Osteoblast (primary cell): Measurements from ENCODE around the gene CYSTM1. TPM values are rescaled to one million over a fixed set of nuclear protein-coding genes. Genes with fewer than 3 reads are reported as not detected.
A peak's percentile ranks its signal among the peaks of the same experiment; 100 is the strongest.

Experiments used
- DNase-seq: peaks from one replicate; pipeline ENCODE4 v3.0.0; 2011; ENCODE audit warnings: low spot score, mixed read lengths; ENCODE audit not compliant: insufficient read length; ENCODE audit errors: missing footprints
- H2AFZ ChIP-seq: 2 replicates; pipeline ENCODE4 v1.6.0; 2011; ENCODE audit warnings: mild to moderate bottlenecking, low read length
- H3K27ac ChIP-seq: 2 replicates; pipeline ENCODE4 v1.5.1; 2011; ENCODE audit warnings: mild to moderate bottlenecking, low read depth, low read length, moderate library complexity
- H3K27me3 ChIP-seq: 2 replicates; pipeline ENCODE4 v1.6.0; 2012; ENCODE audit warnings: mild to moderate bottlenecking, control low read depth, inconsistent platforms, low read length, moderate library complexity; ENCODE audit not compliant: insufficient read depth
- H3K36me3 ChIP-seq: 2 replicates; pipeline ENCODE4 v1.5.1; 2011; ENCODE audit warnings: mild to moderate bottlenecking, low read length, control low read depth, moderate library complexity; ENCODE audit not compliant: insufficient read depth
- H3K4me1 ChIP-seq: 2 replicates; pipeline ENCODE4 v1.5.1; 2011; ENCODE audit warnings: mild to moderate bottlenecking, low read length, control low read depth, moderate library complexity; ENCODE audit not compliant: insufficient read depth
- H3K4me2 ChIP-seq: 2 replicates; pipeline ENCODE4 v1.6.0; 2011; ENCODE audit warnings: mild to moderate bottlenecking, low read length; ENCODE audit not compliant: insufficient read depth
- H3K4me3 ChIP-seq: fragments of 200-600 bp; sonication (generic); 3 replicates; pipeline ENCODE4 v1.5.1; 2012; ENCODE audit warnings: mild to moderate bottlenecking, low read length, inconsistent platforms; ENCODE audit not compliant: insufficient read depth
- H3K79me2 ChIP-seq: 2 replicates; pipeline ENCODE4 v1.6.0; 2012; ENCODE audit warnings: mild to moderate bottlenecking, low read length, control low read depth, inconsistent platforms; ENCODE audit not compliant: insufficient read depth
- H3K9me3 ChIP-seq: 2 replicates; pipeline ENCODE4 v1.5.1; 2011; ENCODE audit warnings: low read depth, low read length, control low read depth
- H4K20me1 ChIP-seq: 2 replicates; pipeline ENCODE4 v1.6.0; 2012; ENCODE audit warnings: mild to moderate bottlenecking, low read length, control low read depth; ENCODE audit not compliant: insufficient read depth
- CTCF ChIP-seq: IDR thresholded peaks from 2 replicates; pipeline ENCODE4 v1.5.1; 2011; ENCODE audit warnings: mild to moderate bottlenecking, low read depth, low read length, moderate library complexity; ENCODE audit errors: extremely low read depth
- total RNA-seq: library from RNA; depleted of rRNA; stranded (reverse); fragments of >200 nt; gene quantifications from 2 replicates; pipeline ENCODE4 v1.2.3, GENCODE V29; 2012

The CYSTM1 gene
- total RNA-seq = 24.2 and 27.9 TPM in 2 replicates

GRCh38 chr5:140174465-140175366, at the start of gene CYSTM1:
Gene CYSTM1 (plus strand): TSS chr5:140175188. CDS start chr5:140194466, 19,278 bp downstream.
- peak within 1 kb of the TSS; percentile 67 for H3K27ac ChIP-seq
- no peaks in the 10 kb centered on the region for H3K36me3 ChIP-seq
- TF ChIP-seq CTCF = no peak

GRCh38 chr5:140125637-140126036, 49.4 kb upstream of the CYSTM1 start, which contains the start of gene IGIP:
Gene IGIP (plus strand): TSS chr5:140125937. CDS start chr5:140128477, 2,540 bp downstream.
- no peak within 1 kb of the TSS for H3K4me3 ChIP-seq
- no peaks in the 10 kb centered on the region for H3K36me3 ChIP-seq
- peaks cover 43% of the 10 kb centered on the region for H4K20me1 ChIP-seq
- H3K27me3 ChIP-seq = no peaks in the 10 kb centered on the region
- no peaks in the 10 kb centered on the region for H3K9me3 ChIP-seq
- no peak within 1 kb of the TSS for H2AFZ ChIP-seq
- H3K4me1 ChIP-seq = no peaks in the 10 kb centered on the region
- H3K27ac ChIP-seq = no peak within 1 kb of the TSS
- no peak within 1 kb of the TSS for H3K4me2 ChIP-seq
- H3K79me2 ChIP-seq = peaks cover 82% of the 10 kb centered on the region
- no peak for DNase-seq
- TF ChIP-seq CTCF = no peak

More at GRCh38 chr5:140174465-140175366, at the start of gene CYSTM1:
- peak within 1 kb of the TSS; percentile 92 for H3K4me3 ChIP-seq
- peak; percentile 97 for DNase-seq
- peaks cover 19% of the 10 kb centered on the region for H3K79me2 ChIP-seq
- peak within 1 kb of the TSS; percentile 94 for H3K4me2 ChIP-seq
- peaks cover 22% of the 10 kb centered on the region for H3K4me1 ChIP-seq
- H4K20me1 ChIP-seq = no peaks in the 10 kb centered on the region
- H2AFZ ChIP-seq = peak within 1 kb of the TSS; percentile 97
- no peaks in the 10 kb centered on the region for H3K27me3 ChIP-seq
- no peaks in the 10 kb centered on the region for H3K9me3 ChIP-seq

GRCh38 chr5:140126315-140127012, 48.5 kb upstream of the CYSTM1 start:
- H3K9me3 ChIP-seq = no peaks in the 10 kb centered on the region
- H2AFZ ChIP-seq = no peak overlapping the region
- H3K4me2 ChIP-seq = no peak overlapping the region
- no peak for DNase-seq
- H3K4me3 ChIP-seq = no peak overlapping the region
- H4K20me1 ChIP-seq = peaks cover 36% of the 10 kb centered on the region
- H3K27me3 ChIP-seq = no peaks in the 10 kb centered on the region
- H3K36me3 ChIP-seq = no peaks in the 10 kb centered on the region
- peaks cover 4% of the 10 kb centered on the region for H3K4me1 ChIP-seq
- H3K27ac ChIP-seq = no peak overlapping the region
- H3K79me2 ChIP-seq = peaks cover 80% of the 10 kb centered on the region
- TF ChIP-seq CTCF = no peak

- H3K9me3 ChIP-seq = no peaks in the 10 kb centered on the region
Measured at GRCh38 chr5:140128376-140128775, 46.6 kb upstream of the CYSTM1 start.

More at GRCh38 chr5:140128376-140128775, 46.6 kb upstream of the CYSTM1 start:
- Histone ChIP-seq H3K27me3 (no peaks in the 10 kb centered on the region), H3K36me3 (no peaks in the 10 kb centered on the region), H3K4me1 (peaks cover 19% of the 10 kb centered on the region), H3K4me2 (no peak overlapping the region), H4K20me1 (peaks cover 41% of the 10 kb centered on the region), H2AFZ (no peak overlapping the region), H3K4me3 (no peak overlapping the region), H3K79me2 (peaks cover 80% of the 10 kb centered on the region), H3K27ac (no peak overlapping the region)
- no peak for DNase-seq
- TF ChIP-seq CTCF = no peak
